Activated T-cell treated with anti-CD3 and anti-CD28 coated beads, Interleukin-2, amount 50 U/mL, for 72 hours (primary cell): Measurements from ENCODE around the gene OR51V1. TPM values are rescaled to one million over a fixed set of nuclear protein-coding genes. Genes with fewer than 3 reads are reported as not detected.

Source experiments
- total RNA-seq, 2 donors: library from RNA; stranded (reverse); gene quantifications; one replicate each; pipeline ENCODE4 v1.2.3, GENCODE V29; 2022

The OR51V1 gene
- total RNA-seq, 2 donors from 2014 or later = not detected

Other genes starting within 250 kb of the OR51V1 start
- not detected for gene OR51A2, start 245.0 kb downstream of the OR51V1 start, total RNA-seq
- gene OR51L1, start 205.8 kb downstream of the OR51V1 start, total RNA-seq = not detected
- not detected for gene OR52J3, start 154.2 kb downstream of the OR51V1 start, total RNA-seq
- not detected for gene OR52E2, start 141.1 kb downstream of the OR51V1 start, total RNA-seq
- gene OR52E1, start 131.1 kb downstream of the OR51V1 start, total RNA-seq = not detected
- gene OR52A5, start 62.3 kb downstream of the OR51V1 start, total RNA-seq = not detected
- not detected for gene OR52A1, start 45.9 kb downstream of the OR51V1 start, total RNA-seq
- not detected for gene HBB, start 26.4 kb upstream of the OR51V1 start, total RNA-seq
- gene HBD, start 33.8 kb upstream of the OR51V1 start, total RNA-seq = under 1 TPM in 1 of 2 donors, not detected in 1; 0.46 TPM
- not detected for gene HBG1, start 49.2 kb upstream of the OR51V1 start, total RNA-seq
- gene HBG2, start 54.1 kb upstream of the OR51V1 start, total RNA-seq = not detected
- not detected for gene HBE1, start 69.3 kb upstream of the OR51V1 start, total RNA-seq
- not detected for gene OR51B4, start 101.3 kb upstream of the OR51V1 start, total RNA-seq
- not detected for gene OR51B2, start 123.6 kb upstream of the OR51V1 start, total RNA-seq
- gene OR51B5, start 142.8 kb upstream of the OR51V1 start, total RNA-seq = under 1 TPM in 1 of 2 donors, not detected in 1; 0.30 TPM
- gene OR51B6, start 150.8 kb upstream of the OR51V1 start, total RNA-seq = not detected
- gene OR51M1, start 183.1 kb upstream of the OR51V1 start, total RNA-seq = not detected
- gene OR51Q1, start 221.4 kb upstream of the OR51V1 start, total RNA-seq = not detected
- not detected for gene OR51I1, start 240.8 kb upstream of the OR51V1 start, total RNA-seq
- not detected for gene OR51I2, start 248.6 kb upstream of the OR51V1 start, total RNA-seq